SK-N-MC (cell line): ENCODE results near the gene AATK.

Source experiments
- EZH2 ChIP-seq: fragments of 200-600 bp; sonication (generic); IDR thresholded peaks from one replicate; pipeline ENCODE4 v1.6.1; 2017; ENCODE audit warnings: antibody characterized with exemption
- POLR2AphosphoS5 ChIP-seq: IDR thresholded peaks from 2 replicates; pipeline ENCODE4 v1.6.1; 2012; ENCODE audit warnings: mild to moderate bottlenecking, low read depth, low read length, borderline replicate concordance

GRCh38 chr17:81195941-81196495 lies 30.0 kb upstream of the AATK start:
- TF ChIP-seq EZH2 (no peak), POLR2AphosphoS5 (no peak)
